BLaER1 (cell line): ENCODE data around the gene AREL1.
A peak's percentile ranks its signal among the peaks of the same experiment; 100 is the strongest.
"Not testable (repeated sequence)": the region's sequence is repeated elsewhere in the genome, so short reads cannot be mapped to it uniquely, and the experiment has no call there.

Source experiments
- H3K27ac ChIP-seq: shearing (Covaris generic); formaldehyde crosslinking; 2 replicates; pipeline ENCODE4 v1.8.1; 2022
- H3K27me3 ChIP-seq: shearing (Covaris generic); formaldehyde crosslinking; 2 replicates; pipeline ENCODE4 v1.8.1; 2022
- H3K36me3 ChIP-seq: shearing (Covaris generic); formaldehyde crosslinking; 2 replicates; pipeline ENCODE4 v1.8.1; 2022
- H3K4me1 ChIP-seq: shearing (Covaris generic); formaldehyde crosslinking; 2 replicates; pipeline ENCODE4 v1.8.1; 2022
- H3K4me2 ChIP-seq: shearing (Covaris generic); formaldehyde crosslinking; 2 replicates; pipeline ENCODE4 v1.8.1; 2022
- H3K4me3 ChIP-seq: shearing (Covaris generic); formaldehyde crosslinking; 2 replicates; pipeline ENCODE4 v1.8.1; 2022
- H3K9ac ChIP-seq: shearing (Covaris generic); formaldehyde crosslinking; 2 replicates; pipeline ENCODE4 v1.8.1; 2022
- H3K9me3 ChIP-seq: shearing (Covaris generic); formaldehyde crosslinking; 2 replicates; pipeline ENCODE4 v1.8.1; 2022
- H4K20me1 ChIP-seq: shearing (Covaris generic); formaldehyde crosslinking; 2 replicates; pipeline ENCODE4 v1.8.1; 2022
- Cebpa-rat ChIP-seq: shearing (Covaris generic); IDR thresholded peaks from 2 replicates; pipeline ENCODE4 v1.8.1; 2022

AREL1 gene, protein sequence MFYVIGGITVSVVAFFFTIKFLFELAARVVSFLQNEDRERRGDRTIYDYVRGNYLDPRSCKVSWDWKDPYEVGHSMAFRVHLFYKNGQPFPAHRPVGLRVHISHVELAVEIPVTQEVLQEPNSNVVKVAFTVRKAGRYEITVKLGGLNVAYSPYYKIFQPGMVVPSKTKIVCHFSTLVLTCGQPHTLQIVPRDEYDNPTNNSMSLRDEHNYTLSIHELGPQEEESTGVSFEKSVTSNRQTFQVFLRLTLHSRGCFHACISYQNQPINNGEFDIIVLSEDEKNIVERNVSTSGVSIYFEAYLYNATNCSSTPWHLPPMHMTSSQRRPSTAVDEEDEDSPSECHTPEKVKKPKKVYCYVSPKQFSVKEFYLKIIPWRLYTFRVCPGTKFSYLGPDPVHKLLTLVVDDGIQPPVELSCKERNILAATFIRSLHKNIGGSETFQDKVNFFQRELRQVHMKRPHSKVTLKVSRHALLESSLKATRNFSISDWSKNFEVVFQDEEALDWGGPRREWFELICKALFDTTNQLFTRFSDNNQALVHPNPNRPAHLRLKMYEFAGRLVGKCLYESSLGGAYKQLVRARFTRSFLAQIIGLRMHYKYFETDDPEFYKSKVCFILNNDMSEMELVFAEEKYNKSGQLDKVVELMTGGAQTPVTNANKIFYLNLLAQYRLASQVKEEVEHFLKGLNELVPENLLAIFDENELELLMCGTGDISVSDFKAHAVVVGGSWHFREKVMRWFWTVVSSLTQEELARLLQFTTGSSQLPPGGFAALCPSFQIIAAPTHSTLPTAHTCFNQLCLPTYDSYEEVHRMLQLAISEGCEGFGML

DNA sequence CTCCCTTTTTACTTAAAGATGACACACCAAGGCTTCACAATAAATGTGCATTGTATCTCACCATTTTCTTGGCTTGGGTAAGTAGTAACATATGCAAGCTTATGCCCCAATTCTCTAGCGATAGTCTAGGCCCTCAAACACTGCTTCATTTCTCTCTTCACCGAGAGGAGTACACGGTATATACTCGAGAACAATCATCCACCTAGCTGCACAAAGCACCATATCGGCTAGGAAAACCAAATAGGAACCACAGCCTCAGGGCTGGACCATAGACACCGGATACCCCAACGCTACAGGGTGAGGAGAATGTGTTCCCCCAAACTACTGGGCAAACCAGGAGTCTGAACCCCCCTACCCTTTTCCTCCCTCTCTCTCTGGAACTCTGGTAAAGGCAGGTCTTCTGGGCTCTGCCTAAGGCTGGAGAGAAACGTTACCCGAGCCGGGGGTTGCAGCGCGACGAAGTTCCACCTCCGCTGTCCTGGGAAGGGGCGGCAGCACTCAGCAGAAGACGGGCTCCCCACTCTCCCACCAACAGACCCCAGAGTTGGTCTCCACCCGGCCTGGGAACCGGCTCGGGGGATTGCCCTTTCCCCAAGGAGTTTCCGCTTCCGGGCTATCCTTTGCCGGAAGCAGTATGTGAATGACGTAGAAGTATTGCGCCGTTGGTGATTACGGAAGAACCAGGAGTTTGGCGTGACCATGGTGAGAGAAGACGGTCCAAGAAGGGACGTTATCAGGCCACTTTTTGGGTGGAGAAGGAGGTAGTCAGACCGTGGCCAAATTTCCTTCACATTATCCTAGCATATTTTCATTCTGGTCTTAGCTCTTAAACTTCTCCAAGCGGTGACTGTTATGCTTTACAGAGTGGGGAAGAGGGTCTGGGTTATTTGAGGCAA lies at the start of gene AREL1, which contains the start of gene FCF1:
TSS of gene AREL1 (minus strand) at position 582 of the 896 bp plus-strand sequence. CDS start 27,465 bp downstream, outside the sequence.
TSS of gene FCF1 (plus strand) at position 646 of the 896 bp plus-strand sequence. CDS start at position 700, 54 bp downstream.
- Histone ChIP-seq H3K4me1 (peaks cover 25% of the 10 kb centered on the region), H4K20me1 (peaks cover 31% of the 10 kb centered on the region; the same call in 1 of the 2 replicates), H3K9ac (peak within 1 kb of the TSS; percentile 85), H3K36me3 (peaks cover 26% of the 10 kb centered on the region), H3K27me3 (no peaks in the 10 kb centered on the region), H3K9me3 (no peaks in the 10 kb centered on the region), H3K27ac (peak within 1 kb of the TSS; percentile 82), H3K4me3 (peak within 1 kb of the TSS; percentile 85), H3K4me2 (peak within 1 kb of the TSS; percentile 93)
- no peak for TF ChIP-seq Cebpa-rat

GRCh38 chr14:74758505-74758904 lies 45.6 kb upstream of the AREL1 start:
- not testable (repeated sequence) for H3K27me3 ChIP-seq, H3K4me1 ChIP-seq, H3K27ac ChIP-seq, H3K36me3 ChIP-seq, H3K4me2 ChIP-seq, H3K9me3 ChIP-seq, H3K4me3 ChIP-seq, H3K9ac ChIP-seq, H4K20me1 ChIP-seq

DNA sequence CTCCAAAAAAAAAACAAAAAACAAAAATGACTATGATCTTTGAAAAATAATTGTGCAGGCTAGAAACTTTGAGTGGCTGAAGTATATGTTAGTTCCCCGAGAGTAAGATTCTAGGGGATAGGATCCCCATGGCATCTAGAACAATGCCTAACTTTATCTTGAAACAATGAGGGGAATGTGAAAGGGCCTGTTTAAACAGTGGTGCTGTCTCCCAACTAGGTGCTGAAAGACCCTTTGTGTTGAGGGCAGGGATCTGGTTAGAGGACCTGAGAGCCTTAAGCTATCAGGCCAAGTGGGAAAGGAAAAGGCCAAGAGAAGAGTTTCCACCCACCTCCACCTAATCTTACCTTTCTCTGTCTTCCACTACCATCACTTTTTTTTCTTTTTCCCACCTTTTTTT lies 43.4 kb upstream of the AREL1 start:
- Histone ChIP-seq H3K4me2 (no peak overlapping the region), H3K9me3 (peaks cover 26% of the 10 kb centered on the region), H3K4me3 (no peak overlapping the region), H3K27me3 (no peaks in the 10 kb centered on the region), H3K36me3 (no peaks in the 10 kb centered on the region), H3K27ac (no peak overlapping the region), H4K20me1 (no peaks in the 10 kb centered on the region), H3K4me1 (no peaks in the 10 kb centered on the region), H3K9ac (no peak overlapping the region)
- no peak for TF ChIP-seq Cebpa-rat

- H3K4me2 ChIP-seq: no peak overlapping the region
- H3K9ac ChIP-seq: no peak overlapping the region
- no peaks in the 10 kb centered on the region for H4K20me1 ChIP-seq
- H3K4me3 ChIP-seq: no peak overlapping the region
- peaks cover 29% of the 10 kb centered on the region for H3K9me3 ChIP-seq
- no peak overlapping the region for H3K27ac ChIP-seq
- no peaks in the 10 kb centered on the region for H3K27me3 ChIP-seq
- H3K36me3 ChIP-seq: no peaks in the 10 kb centered on the region
- no peak for TF ChIP-seq Cebpa-rat
- no peaks in the 10 kb centered on the region for H3K4me1 ChIP-seq
These were observed 42.0 kb upstream of the AREL1 start for GRCh38 chr14:74754899-74755298.

GRCh38 chr14:74754157-74754556 lies 41.3 kb upstream of the AREL1 start:
- no peaks in the 10 kb centered on the region for H4K20me1 ChIP-seq
- no peak overlapping the region for H3K27ac ChIP-seq
- no peak for TF ChIP-seq Cebpa-rat
- no peaks in the 10 kb centered on the region for H3K27me3 ChIP-seq
- no peaks in the 10 kb centered on the region for H3K36me3 ChIP-seq
- H3K4me3 ChIP-seq: no peak overlapping the region
- H3K4me2 ChIP-seq: no peak overlapping the region
- H3K9me3 ChIP-seq: peaks cover 29% of the 10 kb centered on the region
- H3K4me1 ChIP-seq: no peaks in the 10 kb centered on the region
- no peak overlapping the region for H3K9ac ChIP-seq

DNA sequence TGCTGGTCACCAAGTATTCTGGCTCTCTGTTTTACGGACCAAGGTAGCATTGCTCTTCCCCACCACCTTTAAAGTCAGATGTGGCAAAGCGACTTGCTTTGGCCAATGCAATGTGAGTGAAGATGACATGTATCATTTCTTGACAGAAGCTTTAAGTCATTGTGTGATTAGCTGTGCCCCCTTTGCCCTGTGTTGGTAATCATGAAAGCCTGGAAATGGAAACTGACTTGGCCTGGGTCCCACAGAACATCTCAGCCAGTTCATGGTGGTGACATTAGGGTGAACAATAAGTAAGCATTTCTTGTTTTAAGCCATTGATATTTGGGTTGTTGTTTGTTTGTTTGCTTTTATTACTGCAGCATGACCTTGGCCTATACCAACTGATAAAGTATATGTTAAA lies 34.4 kb upstream of the AREL1 start:
- Histone ChIP-seq H3K27me3 (no peaks in the 10 kb centered on the region), H3K4me2 (no peak overlapping the region), H3K9ac (no peak overlapping the region), H3K9me3 (peaks cover 12% of the 10 kb centered on the region), H3K4me3 (no peak overlapping the region), H4K20me1 (no peaks in the 10 kb centered on the region), H3K36me3 (no peaks in the 10 kb centered on the region), H3K4me1 (no peaks in the 10 kb centered on the region), H3K27ac (no peak overlapping the region)
- TF ChIP-seq Cebpa-rat: no peak

GRCh38 chr14:74739293-74740030 lies 26.6 kb upstream of the AREL1 start:
- Histone ChIP-seq H3K27me3 (no peaks in the 10 kb centered on the region), H3K4me2 (no peak overlapping the region), H4K20me1 (no peaks in the 10 kb centered on the region), H3K36me3 (peaks cover 48% of the 10 kb centered on the region), H3K27ac (no peak overlapping the region), H3K9me3 (no peaks in the 10 kb centered on the region), H3K4me3 (no peak overlapping the region), H3K9ac (no peak overlapping the region), H3K4me1 (no peaks in the 10 kb centered on the region)
- TF ChIP-seq Cebpa-rat: no peak

DNA sequence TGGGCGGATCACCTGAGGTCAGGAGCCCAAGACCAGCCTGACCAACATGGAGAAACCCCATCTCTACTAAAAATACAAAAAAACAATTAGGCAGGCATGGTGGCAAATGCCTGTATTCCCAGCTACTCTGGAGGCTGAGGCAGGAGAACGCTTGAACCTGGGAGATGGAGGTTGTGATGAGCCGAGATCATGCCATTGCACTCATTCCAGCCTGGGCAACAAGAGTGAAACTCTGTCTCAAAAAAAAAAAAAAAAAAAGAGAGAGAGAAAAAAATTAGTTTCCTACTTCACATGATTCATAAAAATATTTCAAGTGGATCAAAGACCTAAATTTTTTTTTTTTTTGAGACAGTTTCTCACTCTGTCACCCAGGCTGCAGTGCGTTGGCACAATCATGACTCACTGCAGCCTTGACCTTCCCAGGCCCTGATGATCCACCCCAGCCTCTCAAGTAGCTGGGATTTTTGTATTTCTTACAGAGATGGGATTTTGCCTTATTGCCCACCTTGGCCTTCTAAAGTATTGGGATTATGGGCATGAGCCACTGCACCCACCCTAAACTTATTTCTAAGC lies 25.0 kb upstream of the AREL1 start:
- H3K9ac ChIP-seq: no peak overlapping the region
- no peaks in the 10 kb centered on the region for H3K9me3 ChIP-seq
- H3K4me3 ChIP-seq: no peak overlapping the region
- H3K27me3 ChIP-seq: no peaks in the 10 kb centered on the region
- no peak for TF ChIP-seq Cebpa-rat
- H3K27ac ChIP-seq: no peak overlapping the region
- peaks cover 63% of the 10 kb centered on the region for H3K36me3 ChIP-seq
- H4K20me1 ChIP-seq: no peaks in the 10 kb centered on the region
- no peak overlapping the region for H3K4me2 ChIP-seq
- H3K4me1 ChIP-seq: no peaks in the 10 kb centered on the region
